Activated naive CD8-positive, alpha-beta T cell treated with anti-CD3 and anti-CD28 coated beads for 36 hours (primary cell): ENCODE results near the gene OVCA2. TPM values are rescaled to one million over a fixed set of nuclear protein-coding genes. Genes with fewer than 3 reads are reported as not detected.
A peak's percentile ranks its signal among the peaks of the same experiment; 100 is the strongest.

Experiments used
- DNase-seq: peaks from one replicate; pipeline ENCODE4 v3.0.0; 2021
- H3K27ac Mint-ChIP-seq: one replicate; pipeline ENCODE4 v1.8.0; 2022; ENCODE audit warnings: mild to moderate bottlenecking, moderate library complexity, mixed read lengths
- H3K27me3 Mint-ChIP-seq: one replicate; pipeline ENCODE4 v1.8.0; 2022; ENCODE audit warnings: mild to moderate bottlenecking, mixed read lengths
- H3K36me3 Mint-ChIP-seq: one replicate; pipeline ENCODE4 v1.8.0; 2021; ENCODE audit warnings: mild to moderate bottlenecking, mixed read lengths
- H3K4me1 Mint-ChIP-seq: one replicate; pipeline ENCODE4 v1.8.0; 2021; ENCODE audit warnings: mixed read lengths
- H3K4me3 Mint-ChIP-seq: one replicate; pipeline ENCODE4 v1.8.0; 2022; ENCODE audit warnings: mild to moderate bottlenecking, moderate library complexity, mixed read lengths
- H3K9me3 Mint-ChIP-seq: one replicate; pipeline ENCODE4 v1.8.0; 2022; ENCODE audit warnings: mixed read lengths
- total RNA-seq, 2 experiments: library from RNA; stranded (reverse); gene quantifications; one replicate each; pipeline ENCODE4 v1.2.3, GENCODE V29; 2021

The OVCA2 gene
- total RNA-seq, 2 experiments from 2014 or later: 38.4 to 39.0 TPM

DNA sequence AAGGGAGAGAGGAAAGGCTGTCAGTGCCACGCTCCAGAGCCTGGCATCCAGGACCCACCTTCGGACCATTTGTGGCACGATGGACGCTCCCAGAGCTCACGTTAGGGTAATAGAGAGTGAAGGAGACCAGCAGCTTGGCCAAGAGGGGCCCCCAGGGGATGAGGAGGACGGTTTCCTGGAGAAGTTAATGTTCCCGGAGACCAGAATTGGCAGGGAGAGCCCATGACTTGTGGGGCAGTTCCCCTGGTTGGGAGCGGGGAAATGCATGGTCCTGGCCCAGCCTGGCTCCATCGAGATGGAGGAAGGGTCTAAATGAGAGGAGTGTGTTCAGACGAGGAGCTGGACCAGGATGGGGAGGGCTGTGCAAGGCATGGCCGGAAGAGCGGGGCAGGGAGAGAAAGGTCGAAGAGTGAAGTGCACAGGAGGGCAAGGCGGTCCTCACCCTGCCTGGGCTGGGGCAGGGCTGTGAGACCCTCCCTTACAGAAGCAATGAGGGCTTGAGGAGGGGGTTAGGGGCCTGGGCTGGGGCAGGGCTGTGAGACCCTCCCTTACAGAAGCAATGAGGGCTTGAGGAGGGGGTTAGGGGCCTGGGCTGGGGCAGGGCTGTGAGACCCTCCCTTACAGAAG lies 10.2 kb downstream of the OVCA2 start:
- DNase-seq: no peak
- no peaks in the 10 kb centered on the region for H3K9me3 Mint-ChIP-seq
- H3K36me3 Mint-ChIP-seq: peaks cover 2% of the 10 kb centered on the region
- peaks cover 24% of the 10 kb centered on the region for H3K4me1 Mint-ChIP-seq
- peak overlapping the region; percentile 19 for H3K4me3 Mint-ChIP-seq
- no peak overlapping the region for H3K27ac Mint-ChIP-seq
- peaks cover 26% of the 10 kb centered on the region for H3K27me3 Mint-ChIP-seq

DNA sequence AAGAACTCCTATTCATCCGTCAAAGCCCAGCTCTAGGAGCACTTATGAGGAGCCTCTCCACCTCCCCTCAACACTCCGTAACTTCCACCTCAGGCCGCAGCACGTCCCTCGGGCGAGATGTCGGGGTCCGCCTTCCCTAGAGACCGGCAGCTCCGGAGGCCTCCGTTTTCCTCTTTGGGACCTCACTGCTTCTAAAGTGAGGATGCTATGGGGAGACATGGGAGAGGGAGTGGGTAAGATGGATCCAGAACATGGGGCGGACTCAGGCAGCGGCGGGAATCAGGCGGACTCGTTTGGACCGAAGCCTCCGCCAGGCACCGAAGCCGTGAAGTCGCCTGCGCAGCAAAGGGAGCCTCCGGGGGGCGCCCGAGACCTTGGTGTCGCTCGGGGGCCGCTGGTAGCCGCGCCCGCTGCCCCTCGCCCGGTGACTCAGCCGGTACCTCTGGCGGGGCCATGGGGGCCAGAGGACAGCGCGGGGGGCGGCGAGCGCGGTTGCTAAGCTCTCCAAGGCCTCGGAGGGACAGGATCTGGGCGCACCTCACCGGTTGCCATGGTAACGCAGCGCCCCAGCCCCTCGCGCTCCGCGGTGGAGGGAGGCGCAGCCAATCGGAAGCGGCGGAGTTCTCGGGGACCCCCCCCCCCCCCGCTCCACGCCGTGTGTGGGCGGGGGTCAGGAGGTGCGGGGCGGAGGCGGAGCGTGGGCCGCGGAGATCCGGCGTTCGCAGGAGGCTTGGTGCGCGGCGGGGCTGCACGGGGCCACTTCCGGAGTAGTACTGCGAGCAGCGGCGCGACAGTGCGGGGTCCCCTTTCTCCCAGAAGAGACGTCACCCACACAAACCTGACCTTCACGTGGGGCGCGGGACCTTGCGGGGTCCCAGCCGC lies 11.8 kb downstream of the OVCA2 start:
- no peaks in the 10 kb centered on the region for H3K9me3 Mint-ChIP-seq
- H3K36me3 Mint-ChIP-seq: peaks cover 6% of the 10 kb centered on the region
- H3K4me3 Mint-ChIP-seq: peak overlapping the region; percentile 78
- peaks cover 20% of the 10 kb centered on the region for H3K4me1 Mint-ChIP-seq
- peak overlapping the region; percentile 77 for H3K27ac Mint-ChIP-seq
- peaks cover 22% of the 10 kb centered on the region for H3K27me3 Mint-ChIP-seq
- DNase-seq: peak; percentile 89

DNA sequence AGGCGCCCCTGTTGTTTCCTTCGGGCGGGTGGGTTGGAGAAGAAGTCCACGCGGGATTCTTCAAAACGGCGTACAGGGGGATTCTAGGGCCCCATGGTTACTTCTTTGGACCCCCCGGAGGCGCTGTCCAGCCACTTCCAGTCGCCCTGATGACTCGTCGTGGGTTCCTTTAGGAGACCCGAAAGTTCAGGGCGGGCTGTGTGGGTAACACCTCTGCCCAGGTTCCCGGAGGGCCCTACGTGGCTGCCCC lies 12.4 kb downstream of the OVCA2 start:
- peak overlapping the region; percentile 77 for H3K27ac Mint-ChIP-seq

DNA sequence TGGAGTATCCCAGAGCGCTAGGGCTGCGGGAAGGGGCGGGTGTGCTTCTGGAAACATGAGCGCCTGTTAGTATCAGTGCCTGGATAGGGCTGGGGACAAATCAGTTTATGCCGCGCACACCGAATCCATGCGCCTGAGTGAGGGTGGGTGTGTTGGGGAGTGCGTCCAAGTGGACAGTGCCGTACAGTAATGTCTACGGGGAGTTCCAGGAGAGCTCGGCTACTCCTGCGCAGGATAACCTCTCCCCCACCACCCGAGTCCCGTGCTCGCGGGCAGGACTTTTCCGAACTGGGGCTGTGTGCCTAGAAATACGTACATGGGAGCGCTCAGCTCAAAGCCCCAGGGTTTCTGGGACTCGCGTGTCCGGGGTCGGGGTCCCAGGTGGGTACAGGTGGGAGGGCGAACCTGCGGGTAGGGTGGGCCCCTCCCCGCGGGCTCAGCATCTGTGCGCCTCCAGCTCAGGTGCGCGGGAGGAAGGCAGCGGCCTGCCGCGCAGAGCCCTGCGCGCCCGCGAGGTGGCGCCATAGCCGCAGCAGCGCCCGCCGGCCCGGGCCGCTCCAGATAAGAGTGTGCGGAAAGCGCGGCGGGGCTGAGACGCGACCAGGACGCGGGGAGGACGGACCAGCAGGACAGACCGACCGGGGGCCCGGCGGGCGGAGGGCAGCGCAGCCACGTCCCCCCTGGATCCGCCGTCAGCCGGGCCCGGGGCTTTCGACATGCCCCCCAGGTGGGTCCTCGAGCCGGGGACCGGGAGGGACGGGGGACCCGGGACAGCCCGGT lies 12.9 kb downstream of the OVCA2 start, which contains the start of gene HIC1:
HIC1 (plus strand) TSS at position 592 of the 780 bp plus-strand sequence. CDS start 1,588 bp downstream, outside the sequence.
- Mint-ChIP-seq H3K36me3 (peaks cover 10% of the 10 kb centered on the region), H3K9me3 (no peaks in the 10 kb centered on the region), H3K4me1 (peaks cover 17% of the 10 kb centered on the region), H3K4me3 (peak within 1 kb of the TSS; percentile 78), H3K27me3 (peaks cover 17% of the 10 kb centered on the region), H3K27ac (peak within 1 kb of the TSS; percentile 77)
- peak; percentile 90 for DNase-seq

More for the DNA sequence above, 12.4 kb downstream of the OVCA2 start:
- Mint-ChIP-seq H3K36me3 (peaks cover 6% of the 10 kb centered on the region), H3K4me3 (peak overlapping the region; percentile 78), H3K27me3 (peaks cover 17% of the 10 kb centered on the region), H3K9me3 (no peaks in the 10 kb centered on the region), H3K4me1 (peaks cover 15% of the 10 kb centered on the region)
- no peak for DNase-seq

DNA sequence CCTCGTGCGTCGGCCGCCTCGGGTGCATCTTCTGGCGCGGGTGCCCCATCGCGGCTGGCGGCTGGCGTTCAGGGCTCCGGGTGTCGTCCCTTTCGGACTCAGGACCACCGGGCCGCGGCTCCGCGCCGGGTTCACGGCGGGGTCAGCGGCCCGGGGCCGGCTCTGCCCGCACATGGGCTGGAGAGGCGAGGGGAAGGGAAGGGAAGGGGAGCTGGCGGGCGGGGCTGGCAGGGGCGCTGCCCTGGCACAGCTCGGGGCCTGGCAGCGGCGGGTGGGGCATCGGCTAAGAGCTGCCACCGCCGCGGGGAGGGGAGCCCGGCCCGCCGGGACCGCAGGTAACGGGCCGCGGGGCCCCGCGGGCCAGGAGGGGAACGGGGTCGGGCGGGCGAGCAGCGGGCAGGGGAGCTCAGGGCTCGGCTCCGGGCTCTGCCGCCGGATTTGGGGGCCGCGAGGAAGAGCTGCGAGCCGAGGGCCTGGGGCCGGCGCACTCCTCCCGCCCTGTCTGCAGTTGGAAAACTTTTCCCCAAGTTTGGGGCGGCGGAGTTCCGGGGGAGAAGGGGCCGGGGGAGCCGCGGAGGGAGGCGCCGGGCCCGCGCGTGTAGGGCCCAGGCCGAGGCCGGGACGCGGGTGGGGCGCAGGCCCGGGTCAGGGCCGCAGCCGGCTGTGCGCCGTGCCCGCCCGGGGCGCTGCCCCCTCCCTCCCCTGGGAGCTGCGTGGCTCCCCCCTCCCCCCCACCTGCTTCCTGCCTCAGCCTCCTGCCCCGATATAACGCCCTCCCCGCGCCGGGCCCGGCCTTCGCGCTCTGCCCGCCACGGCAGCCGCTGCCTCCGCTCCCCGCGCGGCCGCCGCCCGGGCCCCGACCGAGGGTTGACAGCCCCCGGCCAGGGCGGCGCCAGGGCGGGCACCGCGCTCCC lies 13.7 kb downstream of the OVCA2 start:
- H3K27ac Mint-ChIP-seq: no peak overlapping the region

DNA sequence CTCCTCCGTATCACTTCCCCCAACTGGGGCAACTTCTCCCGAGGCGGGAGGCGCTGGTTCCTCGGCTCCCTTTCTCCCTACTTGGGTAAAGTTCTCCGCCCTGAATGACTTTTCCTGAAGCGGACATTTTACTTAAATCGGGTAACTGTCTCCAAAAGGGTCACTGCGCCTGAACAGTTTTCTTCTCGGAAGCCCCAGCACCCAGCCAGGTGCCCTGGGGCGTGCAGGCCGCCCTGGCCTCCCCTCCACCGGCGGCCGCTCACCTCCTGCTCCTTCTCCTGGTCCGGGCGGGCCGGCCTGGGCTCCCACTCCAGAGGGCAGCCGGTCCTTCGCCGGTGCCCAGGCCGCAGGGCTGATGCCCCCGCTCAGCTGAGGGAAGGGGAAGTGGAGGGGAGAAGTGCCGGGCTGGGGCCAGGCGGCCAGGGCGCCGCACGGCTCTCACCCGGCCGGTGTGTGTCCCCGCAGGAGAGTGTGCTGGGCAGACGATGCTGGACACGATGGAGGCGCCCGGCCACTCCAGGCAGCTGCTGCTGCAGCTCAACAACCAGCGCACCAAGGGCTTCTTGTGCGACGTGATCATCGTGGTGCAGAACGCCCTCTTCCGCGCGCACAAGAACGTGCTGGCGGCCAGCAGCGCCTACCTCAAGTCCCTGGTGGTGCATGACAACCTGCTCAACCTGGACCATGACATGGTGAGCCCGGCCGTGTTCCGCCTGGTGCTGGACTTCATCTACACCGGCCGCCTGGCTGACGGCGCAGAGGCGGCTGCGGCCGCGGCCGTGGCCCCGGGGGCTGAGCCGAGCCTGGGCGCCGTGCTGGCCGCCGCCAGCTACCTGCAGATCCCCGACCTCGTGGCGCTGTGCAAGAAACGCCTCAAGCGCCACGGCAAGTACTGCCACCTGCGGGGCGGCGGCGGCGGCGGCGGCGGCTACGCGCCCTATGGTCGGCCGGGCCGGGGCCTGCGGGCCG lies 14.7 kb downstream of the OVCA2 start:
- H3K9me3 Mint-ChIP-seq: no peaks in the 10 kb centered on the region
- H3K27me3 Mint-ChIP-seq: peaks cover 16% of the 10 kb centered on the region
- peak; percentile 62 for DNase-seq
- H3K4me1 Mint-ChIP-seq: peaks cover 28% of the 10 kb centered on the region
- peak overlapping the region; percentile 82 for H3K27ac Mint-ChIP-seq
- peaks cover 22% of the 10 kb centered on the region for H3K36me3 Mint-ChIP-seq
- peak overlapping the region; percentile 84 for H3K4me3 Mint-ChIP-seq

More for the DNA sequence above, 13.7 kb downstream of the OVCA2 start:
- H3K4me1 Mint-ChIP-seq: peaks cover 23% of the 10 kb centered on the region
- peak overlapping the region; percentile 84 for H3K4me3 Mint-ChIP-seq
- peaks cover 17% of the 10 kb centered on the region for H3K27me3 Mint-ChIP-seq
- H3K36me3 Mint-ChIP-seq: peaks cover 19% of the 10 kb centered on the region
- no peaks in the 10 kb centered on the region for H3K9me3 Mint-ChIP-seq
- DNase-seq: peak; percentile 60

DNA sequence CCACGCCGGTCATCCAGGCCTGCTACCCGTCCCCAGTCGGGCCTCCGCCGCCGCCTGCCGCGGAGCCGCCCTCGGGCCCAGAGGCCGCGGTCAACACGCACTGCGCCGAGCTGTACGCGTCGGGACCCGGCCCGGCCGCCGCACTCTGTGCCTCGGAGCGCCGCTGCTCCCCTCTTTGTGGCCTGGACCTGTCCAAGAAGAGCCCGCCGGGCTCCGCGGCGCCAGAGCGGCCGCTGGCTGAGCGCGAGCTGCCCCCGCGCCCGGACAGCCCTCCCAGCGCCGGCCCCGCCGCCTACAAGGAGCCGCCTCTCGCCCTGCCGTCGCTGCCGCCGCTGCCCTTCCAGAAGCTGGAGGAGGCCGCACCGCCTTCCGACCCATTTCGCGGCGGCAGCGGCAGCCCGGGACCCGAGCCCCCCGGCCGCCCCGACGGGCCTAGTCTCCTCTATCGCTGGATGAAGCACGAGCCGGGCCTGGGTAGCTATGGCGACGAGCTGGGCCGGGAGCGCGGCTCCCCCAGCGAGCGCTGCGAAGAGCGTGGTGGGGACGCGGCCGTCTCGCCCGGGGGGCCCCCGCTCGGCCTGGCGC lies 15.4 kb downstream of the OVCA2 start:
- H3K4me3 Mint-ChIP-seq: no peak overlapping the region
- no peak overlapping the region for H3K27ac Mint-ChIP-seq
- H3K9me3 Mint-ChIP-seq: no peaks in the 10 kb centered on the region
- H3K36me3 Mint-ChIP-seq: peaks cover 29% of the 10 kb centered on the region
- peak; percentile 48 for DNase-seq
- peaks cover 22% of the 10 kb centered on the region for H3K4me1 Mint-ChIP-seq
- H3K27me3 Mint-ChIP-seq: peaks cover 9% of the 10 kb centered on the region

DNA sequence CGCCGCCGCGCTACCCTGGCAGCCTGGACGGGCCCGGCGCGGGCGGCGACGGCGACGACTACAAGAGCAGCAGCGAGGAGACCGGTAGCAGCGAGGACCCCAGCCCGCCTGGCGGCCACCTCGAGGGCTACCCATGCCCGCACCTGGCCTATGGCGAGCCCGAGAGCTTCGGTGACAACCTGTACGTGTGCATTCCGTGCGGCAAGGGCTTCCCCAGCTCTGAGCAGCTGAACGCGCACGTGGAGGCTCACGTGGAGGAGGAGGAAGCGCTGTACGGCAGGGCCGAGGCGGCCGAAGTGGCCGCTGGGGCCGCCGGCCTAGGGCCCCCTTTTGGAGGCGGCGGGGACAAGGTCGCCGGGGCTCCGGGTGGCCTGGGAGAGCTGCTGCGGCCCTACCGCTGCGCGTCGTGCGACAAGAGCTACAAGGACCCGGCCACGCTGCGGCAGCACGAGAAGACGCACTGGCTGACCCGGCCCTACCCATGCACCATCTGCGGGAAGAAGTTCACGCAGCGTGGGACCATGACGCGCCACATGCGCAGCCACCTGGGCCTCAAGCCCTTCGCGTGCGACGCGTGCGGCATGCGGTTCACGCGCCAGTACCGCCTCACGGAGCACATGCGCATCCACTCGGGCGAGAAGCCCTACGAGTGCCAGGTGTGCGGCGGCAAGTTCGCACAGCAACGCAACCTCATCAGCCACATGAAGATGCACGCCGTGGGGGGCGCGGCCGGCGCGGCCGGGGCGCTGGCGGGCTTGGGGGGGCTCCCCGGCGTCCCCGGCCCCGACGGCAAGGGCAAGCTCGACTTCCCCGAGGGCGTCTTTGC lies 16.2 kb downstream of the OVCA2 start:
- peak; percentile 46 for DNase-seq
- peaks cover 21% of the 10 kb centered on the region for H3K4me1 Mint-ChIP-seq
- no peak overlapping the region for H3K27ac Mint-ChIP-seq
- H3K9me3 Mint-ChIP-seq: no peaks in the 10 kb centered on the region
- H3K27me3 Mint-ChIP-seq: peaks cover 7% of the 10 kb centered on the region
- H3K36me3 Mint-ChIP-seq: peaks cover 34% of the 10 kb centered on the region
- H3K4me3 Mint-ChIP-seq: peak overlapping the region; percentile 73

DNA sequence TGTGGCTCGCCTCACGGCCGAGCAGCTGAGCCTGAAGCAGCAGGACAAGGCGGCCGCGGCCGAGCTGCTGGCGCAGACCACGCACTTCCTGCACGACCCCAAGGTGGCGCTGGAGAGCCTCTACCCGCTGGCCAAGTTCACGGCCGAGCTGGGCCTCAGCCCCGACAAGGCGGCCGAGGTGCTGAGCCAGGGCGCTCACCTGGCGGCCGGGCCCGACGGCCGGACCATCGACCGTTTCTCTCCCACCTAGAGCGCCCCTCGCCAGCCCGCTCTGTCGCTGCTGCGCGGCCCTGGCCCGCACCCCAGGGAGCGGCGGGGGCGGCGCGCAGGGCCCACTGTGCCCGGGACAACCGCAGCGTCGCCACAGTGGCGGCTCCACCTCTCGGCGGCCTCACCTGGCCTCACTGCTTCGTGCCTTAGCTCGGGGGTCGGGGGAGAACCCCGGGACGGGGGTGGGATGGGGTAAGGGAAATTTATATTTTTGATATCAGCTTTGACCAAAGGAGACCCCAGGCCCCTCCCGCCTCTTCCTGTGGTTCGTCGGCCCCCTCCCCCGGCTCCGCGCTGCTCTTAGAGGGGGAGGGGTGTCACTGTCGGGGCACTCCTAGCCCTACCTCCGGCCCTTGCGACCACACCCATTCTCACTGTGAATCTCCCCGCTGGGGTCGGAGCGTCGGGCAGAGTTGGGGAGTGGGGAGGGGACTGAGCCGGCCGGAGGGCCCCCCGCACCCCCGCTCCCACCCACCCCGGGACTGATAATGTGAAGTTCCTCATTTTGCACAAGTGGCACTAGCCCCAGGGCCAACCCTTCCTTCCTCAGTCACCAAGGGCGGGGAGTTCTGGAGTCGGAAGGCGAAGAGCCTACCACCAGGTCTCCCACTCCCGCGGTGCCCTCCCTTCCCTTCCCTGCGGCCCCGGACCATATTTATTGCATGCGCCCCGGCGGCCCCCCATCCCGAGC lies 17.0 kb downstream of the OVCA2 start:
- Mint-ChIP-seq H3K9me3 (no peaks in the 10 kb centered on the region), H3K27ac (no peak overlapping the region), H3K36me3 (peaks cover 42% of the 10 kb centered on the region), H3K27me3 (peaks cover 3% of the 10 kb centered on the region), H3K4me3 (peak overlapping the region; percentile 57), H3K4me1 (peaks cover 16% of the 10 kb centered on the region)
- DNase-seq: peak; percentile 75

DNA sequence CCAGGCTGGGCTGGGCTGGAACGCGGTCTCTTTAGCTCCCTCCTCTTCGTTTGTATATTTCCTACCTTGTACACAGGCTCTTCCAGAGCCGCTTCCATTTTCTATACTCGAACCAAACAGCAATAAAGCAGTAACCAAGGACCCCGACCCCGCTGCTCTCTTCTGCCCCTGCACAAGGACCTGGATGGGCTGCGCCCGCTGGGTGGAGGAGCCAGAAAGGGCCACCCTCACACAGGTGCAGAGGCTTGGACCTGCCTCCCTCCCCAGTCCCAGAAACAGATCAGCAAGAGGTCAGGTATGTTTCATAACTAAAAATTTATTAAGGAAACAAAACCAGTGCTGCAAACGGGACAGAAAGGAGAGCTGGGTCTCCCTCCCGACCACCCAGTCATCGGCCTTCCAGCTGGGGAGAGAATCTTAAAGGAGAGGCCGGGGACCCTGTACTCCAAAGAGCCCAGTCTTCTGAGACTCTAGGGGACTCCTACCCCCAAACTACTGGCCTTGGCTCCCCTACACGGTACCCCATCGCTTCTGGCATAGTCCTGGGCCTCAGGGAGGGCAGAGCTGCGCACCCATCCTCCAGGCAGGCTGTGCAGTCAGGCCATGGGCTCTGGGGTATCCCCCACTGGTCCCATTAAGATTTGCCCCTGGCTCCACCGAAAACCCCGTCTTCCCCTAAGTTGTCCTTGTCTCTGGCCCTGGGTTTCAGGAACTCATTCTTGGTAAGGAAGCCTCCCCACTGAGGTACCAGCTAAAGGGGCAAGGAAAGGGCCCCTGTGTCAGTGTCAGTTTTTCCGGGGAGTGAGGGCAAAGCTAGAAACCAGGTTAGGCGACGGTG lies 17.9 kb downstream of the OVCA2 start:
- no peak for DNase-seq
- Mint-ChIP-seq H3K27ac (no peak overlapping the region), H3K4me3 (peak overlapping the region; percentile 57), H3K27me3 (peaks cover 3% of the 10 kb centered on the region), H3K9me3 (no peaks in the 10 kb centered on the region), H3K36me3 (peaks cover 50% of the 10 kb centered on the region), H3K4me1 (peaks cover 16% of the 10 kb centered on the region)

DNA sequence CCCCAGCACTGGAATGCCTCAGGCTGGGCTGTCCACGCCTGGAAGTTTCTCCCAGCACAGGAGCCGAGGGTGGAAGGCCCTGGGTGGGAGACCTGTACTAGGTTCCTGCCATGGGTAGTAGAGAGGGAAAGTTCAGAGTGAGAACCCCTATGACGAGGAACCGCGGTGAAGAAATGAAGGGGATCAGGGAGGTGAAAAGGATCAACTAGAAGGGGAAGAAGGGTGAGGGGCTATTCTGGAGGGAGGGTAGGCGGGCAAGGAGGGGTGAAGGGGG lies 18.5 kb downstream of the OVCA2 start:
- no peaks in the 10 kb centered on the region for H3K9me3 Mint-ChIP-seq
- H3K36me3 Mint-ChIP-seq: peaks cover 53% of the 10 kb centered on the region
- H3K27me3 Mint-ChIP-seq: peaks cover 3% of the 10 kb centered on the region
- H3K27ac Mint-ChIP-seq: no peak overlapping the region
- DNase-seq: no peak
- H3K4me1 Mint-ChIP-seq: peaks cover 18% of the 10 kb centered on the region
- H3K4me3 Mint-ChIP-seq: no peak overlapping the region
